ENCODE data around the gene HOXC6. TPM values are rescaled to one million over a fixed set of nuclear protein-coding genes. Genes with fewer than 3 reads are reported as not detected.

HOXC6 gene
- total RNA-seq, 1 donor from 2014 or later: 0.21 TPM

DNA sequence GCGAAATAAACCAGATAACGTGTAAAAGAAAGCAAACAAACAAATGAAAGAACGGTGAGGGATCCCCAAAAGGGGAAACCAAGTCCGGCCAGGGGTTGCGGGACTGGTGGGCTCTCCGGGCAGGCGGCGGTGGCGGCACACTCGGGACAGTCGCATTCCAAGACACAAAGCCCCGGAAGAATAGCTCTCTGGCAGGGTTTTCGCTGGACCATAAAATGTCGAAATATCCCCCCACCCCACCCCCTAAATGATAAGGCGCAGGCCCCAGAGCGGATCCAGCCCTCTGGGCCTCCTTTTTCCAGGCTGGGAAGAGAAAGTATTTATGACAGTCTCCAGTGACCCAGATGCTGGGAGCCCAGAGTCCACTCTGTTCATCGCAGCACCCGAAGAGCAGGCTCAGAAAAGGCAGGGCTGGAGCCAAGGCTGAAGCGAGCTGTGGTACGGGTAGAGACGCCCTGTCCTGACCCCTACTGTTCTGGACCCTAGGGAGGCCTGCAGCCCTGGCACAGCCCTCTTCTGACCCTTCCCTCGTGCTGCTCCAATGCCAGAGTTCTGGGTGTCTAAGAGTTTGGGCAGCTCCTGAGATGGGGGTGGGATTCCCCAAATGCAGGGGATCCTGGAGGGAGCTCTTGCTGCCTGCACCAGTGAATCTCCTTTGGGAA lies 21.6 kb upstream of the HOXC6 start:
- Mint-ChIP-seq H3K9me3 (ENCODE audit: unreplicated experiment) (no peaks in the 10 kb centered on the region), H3K36me3 (ENCODE audit: low read depth, unreplicated experiment) (no peaks in the 10 kb centered on the region), H3K4me3 (ENCODE audit: unreplicated experiment) (no peak overlapping the region), H3K27ac (ENCODE audit: unreplicated experiment) (no peak overlapping the region), H3K27me3 (ENCODE audit: unreplicated experiment) (peaks cover 38% of the 10 kb centered on the region), H3K4me1 (ENCODE audit: unreplicated experiment) (peaks cover 18% of the 10 kb centered on the region)
- no peak for DNase-seq (ENCODE audit: low spot score)
- TF ChIP-seq, protein P1, sequence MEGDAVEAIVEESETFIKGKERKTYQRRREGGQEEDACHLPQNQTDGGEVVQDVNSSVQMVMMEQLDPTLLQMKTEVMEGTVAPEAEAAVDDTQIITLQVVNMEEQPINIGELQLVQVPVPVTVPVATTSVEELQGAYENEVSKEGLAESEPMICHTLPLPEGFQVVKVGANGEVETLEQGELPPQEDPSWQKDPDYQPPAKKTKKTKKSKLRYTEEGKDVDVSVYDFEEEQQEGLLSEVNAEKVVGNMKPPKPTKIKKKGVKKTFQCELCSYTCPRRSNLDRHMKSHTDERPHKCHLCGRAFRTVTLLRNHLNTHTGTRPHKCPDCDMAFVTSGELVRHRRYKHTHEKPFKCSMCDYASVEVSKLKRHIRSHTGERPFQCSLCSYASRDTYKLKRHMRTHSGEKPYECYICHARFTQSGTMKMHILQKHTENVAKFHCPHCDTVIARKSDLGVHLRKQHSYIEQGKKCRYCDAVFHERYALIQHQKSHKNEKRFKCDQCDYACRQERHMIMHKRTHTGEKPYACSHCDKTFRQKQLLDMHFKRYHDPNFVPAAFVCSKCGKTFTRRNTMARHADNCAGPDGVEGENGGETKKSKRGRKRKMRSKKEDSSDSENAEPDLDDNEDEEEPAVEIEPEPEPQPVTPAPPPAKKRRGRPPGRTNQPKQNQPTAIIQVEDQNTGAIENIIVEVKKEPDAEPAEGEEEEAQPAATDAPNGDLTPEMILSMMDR (IDR thresholded peaks at IDR 0.05; ENCODE audit: unreplicated experiment): no peak

DNA sequence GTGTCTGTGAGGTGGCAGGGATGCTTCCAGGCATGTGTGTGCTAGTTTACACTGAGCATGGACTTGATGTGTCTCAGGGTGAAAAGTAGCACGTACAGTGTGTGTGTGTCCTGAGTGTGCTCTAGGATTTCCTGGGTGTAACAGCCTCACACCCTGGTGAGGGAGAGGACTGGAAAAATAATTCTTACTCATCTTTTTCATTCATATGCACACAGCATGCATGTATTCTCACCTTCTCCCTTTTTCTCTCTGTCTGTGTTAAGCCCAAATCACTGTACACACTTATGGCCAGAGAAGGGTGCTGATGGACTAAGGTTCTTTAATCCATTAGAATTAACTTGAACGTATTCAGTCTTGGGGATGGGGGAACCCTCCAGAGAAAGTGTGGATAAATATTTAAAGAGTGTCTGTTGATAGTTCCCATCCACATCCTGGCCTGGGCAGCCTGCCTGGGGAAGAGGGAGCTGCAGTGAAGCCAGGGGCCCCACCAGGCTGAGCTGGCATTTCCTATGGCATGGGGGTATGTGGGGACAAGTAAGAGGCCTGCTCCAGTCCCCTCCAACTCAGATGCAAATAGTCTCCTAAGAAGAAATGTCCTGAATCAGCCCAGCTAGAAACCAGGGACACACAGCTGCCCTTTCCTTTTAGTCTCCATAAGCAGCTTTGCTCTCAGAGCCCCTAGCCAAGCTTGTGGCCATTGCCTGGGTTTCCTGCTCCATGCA lies 20.5 kb upstream of the HOXC6 start:
- DNase-seq (ENCODE audit: low spot score): no peak
- Mint-ChIP-seq H3K27ac (ENCODE audit: unreplicated experiment) (no peak overlapping the region), H3K4me1 (ENCODE audit: unreplicated experiment) (peaks cover 18% of the 10 kb centered on the region), H3K27me3 (ENCODE audit: unreplicated experiment) (peaks cover 37% of the 10 kb centered on the region), H3K9me3 (ENCODE audit: unreplicated experiment) (no peaks in the 10 kb centered on the region), H3K36me3 (ENCODE audit: low read depth, unreplicated experiment) (no peaks in the 10 kb centered on the region), H3K4me3 (ENCODE audit: unreplicated experiment) (no peak overlapping the region)
- TF ChIP-seq, protein P1 (IDR thresholded peaks at IDR 0.05; ENCODE audit: unreplicated experiment): no peak

DNA sequence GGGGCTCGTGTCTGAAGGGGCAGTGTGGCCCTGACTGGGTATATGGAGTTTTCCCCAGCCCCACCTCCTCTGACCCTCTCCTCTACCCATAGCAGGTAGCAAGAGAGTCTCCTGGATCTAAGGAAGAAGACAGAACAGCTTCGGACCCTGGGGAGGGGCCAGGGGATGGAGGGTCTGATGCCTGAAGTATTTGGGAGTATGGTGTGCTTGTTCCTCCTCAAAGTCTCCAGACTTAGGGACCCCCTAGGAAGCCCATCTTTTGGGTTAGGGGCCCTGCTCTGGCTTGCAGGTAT lies 20.0 kb upstream of the HOXC6 start:
- TF ChIP-seq, protein P1 (IDR thresholded peaks at IDR 0.05; ENCODE audit: unreplicated experiment): no peak
- no peak for DNase-seq (ENCODE audit: low spot score)
- Mint-ChIP-seq H3K4me1 (ENCODE audit: unreplicated experiment) (peaks cover 20% of the 10 kb centered on the region), H3K9me3 (ENCODE audit: unreplicated experiment) (no peaks in the 10 kb centered on the region), H3K36me3 (ENCODE audit: low read depth, unreplicated experiment) (no peaks in the 10 kb centered on the region), H3K27ac (ENCODE audit: unreplicated experiment) (no peak overlapping the region), H3K27me3 (ENCODE audit: unreplicated experiment) (peaks cover 36% of the 10 kb centered on the region), H3K4me3 (ENCODE audit: unreplicated experiment) (no peak overlapping the region)

DNA sequence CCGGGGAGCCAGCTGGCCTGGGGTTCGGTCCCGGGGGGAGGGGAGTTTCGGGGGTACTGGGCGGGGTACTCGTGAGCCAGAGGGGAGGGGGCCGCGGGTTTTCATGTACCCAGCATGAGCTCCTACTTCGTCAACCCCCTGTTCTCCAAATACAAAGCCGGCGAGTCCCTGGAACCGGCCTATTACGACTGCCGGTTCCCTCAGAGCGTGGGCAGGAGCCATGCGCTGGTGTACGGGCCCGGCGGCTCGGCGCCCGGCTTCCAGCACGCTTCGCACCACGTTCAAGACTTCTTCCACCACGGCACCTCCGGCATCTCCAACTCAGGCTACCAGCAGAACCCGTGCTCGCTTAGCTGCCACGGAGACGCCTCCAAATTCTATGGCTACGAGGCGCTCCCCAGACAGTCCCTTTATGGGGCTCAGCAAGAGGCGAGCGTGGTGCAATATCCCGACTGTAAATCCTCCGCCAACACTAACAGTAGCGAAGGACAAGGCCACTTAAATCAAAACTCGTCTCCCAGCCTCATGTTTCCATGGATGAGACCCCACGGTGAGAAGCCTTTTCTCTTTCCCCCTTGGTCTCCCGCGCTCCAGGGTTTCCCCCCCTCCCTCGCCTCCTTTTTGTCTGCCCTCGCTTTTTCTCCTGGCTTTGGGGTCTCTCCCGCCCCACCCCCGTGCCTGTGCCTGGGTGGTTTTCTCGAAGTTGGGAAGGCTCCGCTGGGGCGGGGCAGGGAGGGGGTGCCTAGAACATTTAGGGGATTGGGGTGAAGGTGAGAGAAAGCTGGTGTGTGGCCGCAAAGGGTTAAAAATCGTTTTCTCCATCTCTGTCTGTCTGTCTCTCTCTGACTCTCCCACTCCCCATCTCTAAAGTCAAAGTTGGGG lies 18.8 kb upstream of the HOXC6 start:
- H3K9me3 Mint-ChIP-seq (ENCODE audit: unreplicated experiment): no peaks in the 10 kb centered on the region
- H3K36me3 Mint-ChIP-seq (ENCODE audit: low read depth, unreplicated experiment): no peaks in the 10 kb centered on the region
- DNase-seq (ENCODE audit: low spot score): no peak
- H3K27me3 Mint-ChIP-seq (ENCODE audit: unreplicated experiment): peaks cover 29% of the 10 kb centered on the region
- no peak overlapping the region for H3K27ac Mint-ChIP-seq (ENCODE audit: unreplicated experiment)
- H3K4me1 Mint-ChIP-seq (ENCODE audit: unreplicated experiment): peaks cover 20% of the 10 kb centered on the region
- TF ChIP-seq, protein P1 (IDR thresholded peaks at IDR 0.05; ENCODE audit: unreplicated experiment): no peak
- H3K4me3 Mint-ChIP-seq (ENCODE audit: unreplicated experiment): no peak overlapping the region

Data from endothelial cell (in vitro differentiated cells).